Loucy (cell line): ENCODE results near the gene SGMS1.

Experiments
- H2AFZ ChIP-seq: fragments of 200-600 bp; sonication (generic); 2 replicates; pipeline ENCODE4 v1.6.0; 2016; ENCODE audit warnings: antibody characterized with exemption, mild to moderate bottlenecking, low read length, moderate library complexity
- H3F3A ChIP-seq: fragments of 200-600 bp; 2 replicates; pipeline ENCODE4 v1.6.0; 2016; ENCODE audit warnings: antibody characterized with exemption, low read depth, mild to moderate bottlenecking
- H3K27me3 ChIP-seq: fragments of 200-600 bp; sonication (generic); 2 replicates; pipeline ENCODE4 v1.6.1; 2014; ENCODE audit warnings: low read length, mild to moderate bottlenecking; ENCODE audit not compliant: insufficient read depth, poor library complexity, severe bottlenecking
- H3K36me3 ChIP-seq: fragments of 200-600 bp; sonication (generic); 2 replicates; pipeline ENCODE4 v1.6.1; 2016; ENCODE audit warnings: low read length; ENCODE audit not compliant: insufficient read depth
- H3K4me1 ChIP-seq: fragments of 200-600 bp; sonication (generic); 2 replicates; pipeline ENCODE4 v1.5.1; 2014; ENCODE audit warnings: low read length, mild to moderate bottlenecking; ENCODE audit not compliant: insufficient read depth, poor library complexity, severe bottlenecking
- H3K4me2 ChIP-seq: fragments of 200-600 bp; sonication (generic); 2 replicates; pipeline ENCODE4 v1.6.0; 2014; ENCODE audit warnings: antibody characterized with exemption, low read length, low read depth, mild to moderate bottlenecking; ENCODE audit not compliant: poor library complexity, severe bottlenecking
- H3K4me3 ChIP-seq: fragments of 200-600 bp; sonication (generic); 2 replicates; pipeline ENCODE4 v1.5.1; 2014; ENCODE audit warnings: low read length, mild to moderate bottlenecking, mixed read lengths; ENCODE audit not compliant: poor library complexity, severe bottlenecking
- H3K79me2 ChIP-seq: fragments of 200-600 bp; sonication (generic); 2 replicates; pipeline ENCODE4 v1.6.1; 2014; ENCODE audit warnings: low read length; ENCODE audit not compliant: insufficient read depth
- H3K9ac ChIP-seq: fragments of 200-600 bp; sonication (generic); 2 replicates; pipeline ENCODE4 v1.6.0; 2014; ENCODE audit warnings: mild to moderate bottlenecking, low read depth, low read length, moderate library complexity; ENCODE audit not compliant: poor library complexity, severe bottlenecking
- H3K9me2 ChIP-seq: fragments of 200-600 bp; sonication (generic); replicated peaks from 2 replicates; pipeline ENCODE4 v1.6.1; 2016; ENCODE audit warnings: low read depth, low read length, mixed read lengths
- H3K9me3 ChIP-seq: fragments of 200-600 bp; sonication (generic); 2 replicates; pipeline ENCODE4 v1.6.1; 2014; ENCODE audit warnings: mild to moderate bottlenecking, antibody characterized with exemption, low read length, low read depth; ENCODE audit not compliant: insufficient read depth
- H4K20me1 ChIP-seq: fragments of 200-600 bp; sonication (generic); 2 replicates; pipeline ENCODE4 v1.6.0; 2014; ENCODE audit warnings: antibody characterized with exemption, low read length, mild to moderate bottlenecking; ENCODE audit not compliant: insufficient read depth, poor library complexity, severe bottlenecking
- EZH2phosphoT487 ChIP-seq: fragments of 200-600 bp; IDR thresholded peaks from 2 replicates; pipeline ENCODE4 v1.6.1; 2018; ENCODE audit warnings: antibody characterized with exemption, mild to moderate bottlenecking, moderate library complexity, borderline replicate concordance
- TF ChIP-seq, protein P1 (sequence below): fragments of 200-600 bp; sonication (generic); conservative IDR thresholded peaks from 2 replicates; pipeline ENCODE4 v1.5.1; 2014; ENCODE audit warnings: mild to moderate bottlenecking, antibody characterized with exemption, low read length

SGMS1 gene

GRCh38 chr10:50324680-50325393 is 298.9 kb downstream of the SGMS1 start:
- H3K36me3 ChIP-seq: no peaks in the 10 kb centered on the region
- TF ChIP-seq EZH2phosphoT487: no peak
- TF ChIP-seq, protein P1, sequence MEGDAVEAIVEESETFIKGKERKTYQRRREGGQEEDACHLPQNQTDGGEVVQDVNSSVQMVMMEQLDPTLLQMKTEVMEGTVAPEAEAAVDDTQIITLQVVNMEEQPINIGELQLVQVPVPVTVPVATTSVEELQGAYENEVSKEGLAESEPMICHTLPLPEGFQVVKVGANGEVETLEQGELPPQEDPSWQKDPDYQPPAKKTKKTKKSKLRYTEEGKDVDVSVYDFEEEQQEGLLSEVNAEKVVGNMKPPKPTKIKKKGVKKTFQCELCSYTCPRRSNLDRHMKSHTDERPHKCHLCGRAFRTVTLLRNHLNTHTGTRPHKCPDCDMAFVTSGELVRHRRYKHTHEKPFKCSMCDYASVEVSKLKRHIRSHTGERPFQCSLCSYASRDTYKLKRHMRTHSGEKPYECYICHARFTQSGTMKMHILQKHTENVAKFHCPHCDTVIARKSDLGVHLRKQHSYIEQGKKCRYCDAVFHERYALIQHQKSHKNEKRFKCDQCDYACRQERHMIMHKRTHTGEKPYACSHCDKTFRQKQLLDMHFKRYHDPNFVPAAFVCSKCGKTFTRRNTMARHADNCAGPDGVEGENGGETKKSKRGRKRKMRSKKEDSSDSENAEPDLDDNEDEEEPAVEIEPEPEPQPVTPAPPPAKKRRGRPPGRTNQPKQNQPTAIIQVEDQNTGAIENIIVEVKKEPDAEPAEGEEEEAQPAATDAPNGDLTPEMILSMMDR: no peak

GRCh38 chr10:50324046-50324445 is 299.7 kb downstream of the SGMS1 start:
- Histone ChIP-seq H3K4me2 (no peak overlapping the region), H4K20me1 (no peaks in the 10 kb centered on the region), H3K9me3 (no peaks in the 10 kb centered on the region), H3K27me3 (no peaks in the 10 kb centered on the region), H3F3A (no peaks in the 10 kb centered on the region), H3K4me3 (no peak overlapping the region), H2AFZ (no peak overlapping the region), H3K4me1 (peaks cover 9% of the 10 kb centered on the region), H3K9ac (no peak overlapping the region), H3K79me2 (no peaks in the 10 kb centered on the region), H3K9me2 (no peaks in the 10 kb centered on the region), H3K36me3 (no peaks in the 10 kb centered on the region)
- TF ChIP-seq EZH2phosphoT487: no peak
- TF ChIP-seq, protein P1: no peak

More at GRCh38 chr10:50324680-50325393, 298.9 kb downstream of the SGMS1 start:
- H3K9me2 ChIP-seq: no peaks in the 10 kb centered on the region
- H3K79me2 ChIP-seq: no peaks in the 10 kb centered on the region
- H3K4me3 ChIP-seq: no peak overlapping the region
- H3F3A ChIP-seq: no peaks in the 10 kb centered on the region
- H3K4me2 ChIP-seq: no peak overlapping the region
- H3K9me3 ChIP-seq: no peaks in the 10 kb centered on the region
- H3K27me3 ChIP-seq: no peaks in the 10 kb centered on the region
- H4K20me1 ChIP-seq: no peaks in the 10 kb centered on the region
- no peak overlapping the region for H3K9ac ChIP-seq
- peaks cover 9% of the 10 kb centered on the region for H3K4me1 ChIP-seq
- no peak overlapping the region for H2AFZ ChIP-seq

- Histone ChIP-seq H3K27me3 (no peaks in the 10 kb centered on the region), H3K36me3 (no peaks in the 10 kb centered on the region), H3K79me2 (no peaks in the 10 kb centered on the region), H3K4me1 (peaks cover 9% of the 10 kb centered on the region), H3K4me3 (no peak overlapping the region), H3K9me3 (no peaks in the 10 kb centered on the region), H3K4me2 (no peak overlapping the region), H3F3A (no peaks in the 10 kb centered on the region), H4K20me1 (no peaks in the 10 kb centered on the region), H3K9ac (no peak overlapping the region), H2AFZ (no peak overlapping the region), H3K9me2 (no peaks in the 10 kb centered on the region)
- TF ChIP-seq, protein P1: no peak
- no peak for TF ChIP-seq EZH2phosphoT487
These were observed 301.7 kb downstream of the SGMS1 start for GRCh38 chr10:50322077-50322476.
